ENCODE data around the gene MRC1. TPM values are rescaled to one million over a fixed set of nuclear protein-coding genes. Genes with fewer than 3 reads are reported as not detected.
A peak's percentile ranks its signal among the peaks of the same experiment; 100 is the strongest.
"Not testable (repeated sequence)": the region's sequence is repeated elsewhere in the genome, so short reads cannot be mapped to it uniquely, and the experiment has no call there.

MRC1 gene
- total and polyA plus RNA-seq, 2 experiments from 2014 or later: 0.03 to 0.22 TPM

- Histone ChIP-seq H3K9me3 (ENCODE audit: low read depth) (no peaks in the 10 kb centered on the region), H3K4me3 (no peak overlapping the region), H3K27ac (peak overlapping the region; percentile 95), H3K4me1 (ENCODE audit: low read depth) (peaks cover 26% of the 10 kb centered on the region), H3K36me3 (no peaks in the 10 kb centered on the region), H3K27me3 (no peaks in the 10 kb centered on the region)
- TF ChIP-seq CTCF (IDR thresholded peaks at IDR 0.05; ENCODE audit: low read depth, low read length): no peak
- DNase-seq (ENCODE audit: low read depth in 1 of 2, low spot score in 1 of 2): peak in 1 of 2 donors; percentile 50
These were observed 106.0 kb downstream of the MRC1 start for GRCh38 chr10:17915181-17915580.

- Histone ChIP-seq H3K27ac (no peak overlapping the region), H3K4me1 (ENCODE audit: low read depth) (peaks cover 25% of the 10 kb centered on the region), H3K4me3 (no peak overlapping the region), H3K9me3 (ENCODE audit: low read depth) (no peaks in the 10 kb centered on the region), H3K27me3 (no peaks in the 10 kb centered on the region), H3K36me3 (no peaks in the 10 kb centered on the region)
- no peak for TF ChIP-seq CTCF (IDR thresholded peaks at IDR 0.05; ENCODE audit: low read depth, low read length)
- no peak for DNase-seq (ENCODE audit: low read depth in 1 of 2, low spot score in 1 of 2)
These were observed 109.2 kb downstream of the MRC1 start for GRCh38 chr10:17918187-17918903.

- Histone ChIP-seq H3K36me3 (no peaks in the 10 kb centered on the region), H3K4me3 (no peak overlapping the region), H3K9me3 (ENCODE audit: low read depth) (no peaks in the 10 kb centered on the region), H3K27ac (peak overlapping the region; percentile 27), H3K27me3 (no peaks in the 10 kb centered on the region), H3K4me1 (ENCODE audit: low read depth) (peaks cover 17% of the 10 kb centered on the region)
- TF ChIP-seq CTCF (IDR thresholded peaks at IDR 0.05; ENCODE audit: low read depth, low read length): no peak
- DNase-seq (ENCODE audit: low read depth in 1 of 2, low spot score in 1 of 2): no peak
These were observed 112.2 kb downstream of the MRC1 start for GRCh38 chr10:17921378-17921777.

GRCh38 chr10:17923728-17924127 is 114.6 kb downstream of the MRC1 start:
- Histone ChIP-seq H3K27ac (no peak overlapping the region), H3K9me3 (ENCODE audit: low read depth) (no peaks in the 10 kb centered on the region), H3K4me3 (no peak overlapping the region), H3K4me1 (ENCODE audit: low read depth) (peaks cover 17% of the 10 kb centered on the region), H3K36me3 (no peaks in the 10 kb centered on the region), H3K27me3 (no peaks in the 10 kb centered on the region)
- no peak for TF ChIP-seq CTCF (IDR thresholded peaks at IDR 0.05; ENCODE audit: low read depth, low read length)
- DNase-seq (ENCODE audit: low read depth in 1 of 2, low spot score in 1 of 2): peak in 1 of 2 donors; percentile 70

- Histone ChIP-seq H3K4me1 (ENCODE audit: low read depth) (no peaks in the 10 kb centered on the region), H3K27ac (no peak overlapping the region), H3K4me3 (no peak overlapping the region), H3K9me3 (ENCODE audit: low read depth) (no peaks in the 10 kb centered on the region), H3K36me3 (no peaks in the 10 kb centered on the region), H3K27me3 (no peaks in the 10 kb centered on the region)
- TF ChIP-seq CTCF (IDR thresholded peaks at IDR 0.05; ENCODE audit: low read depth, low read length): no peak
- DNase-seq (ENCODE audit: low read depth in 1 of 2, low spot score in 1 of 2): no peak
These were observed 134.0 kb downstream of the MRC1 start for GRCh38 chr10:17943033-17943745.

- not testable (repeated sequence) for H3K9me3 ChIP-seq (ENCODE audit: low read depth); H3K4me1 ChIP-seq (ENCODE audit: low read depth); H3K36me3 ChIP-seq; H3K4me3 ChIP-seq; H3K27ac ChIP-seq; H3K27me3 ChIP-seq; DNase-seq (ENCODE audit: low read depth in 1 of 2, low spot score in 1 of 2)
These were observed 141.1 kb downstream of the MRC1 start for GRCh38 chr10:17950269-17950668.

All from cardiac muscle cell (in vitro differentiated cells and primary cell).